ENCODE data around the gene CAND2. TPM values are rescaled to one million over a fixed set of nuclear protein-coding genes. Genes with fewer than 3 reads are reported as not detected.

Gene CAND2
- total and polyA plus RNA-seq, 9 of the 15 experiments (the other 6 are each of a cell fraction or from before 2014, with no cell fraction given) = 0.91 to 14.9 (median 4.3) TPM

GRCh38 chr3:12810961-12811360 lies 14.5 kb downstream of the CAND2 start:
- peak overlapping the region in 1 of 2 experiments; percentile 76; a peak in 2 of 4 replicates for H3K9ac ChIP-seq (ENCODE audit: insufficient read depth in 1 of 2, low read depth in 2 of 2, low read length in 2 of 2)
- H2AFZ ChIP-seq (ENCODE audit: low read depth, low read length) = peak overlapping the region; percentile 73
- peak overlapping the region; percentile 13; the same call in 2 of the 3 replicates for H3K27ac ChIP-seq (ENCODE audit: extremely low read depth, low read depth, low read length)
- peak; percentile 41 to 60 (median 52) for DNase-seq (ENCODE audit: extremely low read depth in 1 of 4, low spot score in 3 of 4)
- WGBS (ENCODE audit: insufficient coverage, low coverage, missing lambda C conversion rate) = 80% methylated on average over 3 of the region's 5 CpGs
- no TSS peak for BruUV-seq (replicated peaks)
- H3K79me2 ChIP-seq (ENCODE audit: control insufficient read depth, insufficient read depth, low read length) = no peaks in the 10 kb centered on the region
- TF ChIP-seq BCL6 (CRISPR knock-in tag; IDR thresholded peaks at IDR 0.05) (no peak), TFAP4 (CRISPR knock-in tag; IDR thresholded peaks at IDR 0.05; ENCODE audit: borderline replicate concordance) (peak; percentile 52; the same call in 1 of the 2 replicates)
- TF ChIP-seq, protein P1, sequence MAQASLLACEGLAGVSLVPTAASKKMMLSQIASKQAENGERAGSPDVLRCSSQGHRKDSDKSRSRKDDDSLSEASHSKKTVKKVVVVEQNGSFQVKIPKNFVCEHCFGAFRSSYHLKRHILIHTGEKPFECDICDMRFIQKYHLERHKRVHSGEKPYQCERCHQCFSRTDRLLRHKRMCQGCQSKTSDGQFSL (CRISPR knock-in tag; IDR thresholded peaks at IDR 0.05) = peak; percentile 86
- TF ChIP-seq, protein P1 (tag; IDR thresholded peaks at IDR 0.05) = peak in 1 of 2 experiments; percentile 64; a peak in 1 of 4 replicates
- no peak overlapping the region for H3K4me3 ChIP-seq
- FAIRE-seq = peak; percentile 68
- POLR2A ChIA-PET = interaction anchor here (1.5 to 7.5 kb wide), 5 partner anchors 9 to 30 kb away, joined by 4 to 108 read pairs (median 23); partner anchors contain the start of genes CAND2 and RPL32
- ATAC-seq = peak; percentile 2; the same call in 1 of the 3 replicates
- H3K9me3 ChIP-seq (replicated peaks; ENCODE audit: control insufficient read depth, insufficient read depth, low read depth, low read length) = no peaks in the 10 kb centered on the region
- no peaks in the 10 kb centered on the region for H3K27me3 ChIP-seq (ENCODE audit: control insufficient read depth in 2 of 2, insufficient read depth in 2 of 2, low read length in 2 of 2)
- peak overlapping the region; percentile 81; the same call in 1 of the 2 replicates for H3K4me2 ChIP-seq (ENCODE audit: insufficient read depth, low read length)
- peaks cover 48% of the 10 kb centered on the region; the same call in 2 of the 3 replicates for H3K36me3 ChIP-seq (ENCODE audit: control insufficient read depth, insufficient read depth, low read length)
- in situ Hi-C loops (cut with MboI) (no loop called here), intact Hi-C loops (cut with micrococcal nuclease) (no loop called here)
- CTCF ChIA-PET (ENCODE audit: low intra/inter-chr PET ratio) = interaction anchor here (1.1 kb wide), 1 partner anchor 24 kb away, joined by 4 read pairs; no protein-coding TSS in a partner anchor
- no peaks in the 10 kb centered on the region for H4K20me1 ChIP-seq (replicated peaks; ENCODE audit: control insufficient read depth, insufficient read depth, low read length)
- no peaks in the 10 kb centered on the region for H3K9me1 ChIP-seq (ENCODE audit: control insufficient read depth, insufficient read depth, low read length)
- peaks cover 9 to 25% of the 10 kb centered on the region in 2 experiments; a peak in 4 of 5 replicates for H3K4me1 ChIP-seq (replicated peaks in 1 of 2; ENCODE audit: control insufficient read depth in 2 of 2, insufficient read depth in 2 of 2, low read length in 2 of 2)

All from K562 (cell line).